HepG2 (cell line): ENCODE results near the gene PIANP. TPM values are rescaled to one million over a fixed set of nuclear protein-coding genes. Genes with fewer than 3 reads are reported as not detected.

Experiments used
- FOXJ3 ChIP-seq: sonication (generic); formaldehyde crosslinking; IDR thresholded peaks from 2 replicates; pipeline ENCODE4 v1.4.0; 2020; ENCODE audit warnings: missing genetic modification reagents, mild to moderate bottlenecking, borderline replicate concordance
- IRF2 ChIP-seq: IDR thresholded peaks from 2 replicates; pipeline ENCODE4 v1.6.1; 2018; ENCODE audit warnings: missing genetic modification reagents, missing compliant biosample characterization
- JUN ChIP-seq: sonication (generic); formaldehyde crosslinking; IDR thresholded peaks from 2 replicates; pipeline ENCODE4 v1.4.0; 2020; ENCODE audit warnings: mild to moderate bottlenecking, missing genetic modification reagents
- JUNB ChIP-seq: sonication (generic); formaldehyde crosslinking; IDR thresholded peaks from 2 replicates; pipeline ENCODE4 v1.8.0; 2022; ENCODE audit warnings: missing genetic modification reagents, mild to moderate bottlenecking, borderline replicate concordance
- KMT2B ChIP-seq: IDR thresholded peaks from 2 replicates; pipeline ENCODE4 v1.6.1; 2016; ENCODE audit warnings: missing genetic modification reagents, missing compliant biosample characterization
- MAFG ChIP-seq: sonication (generic); formaldehyde crosslinking; IDR thresholded peaks from 2 replicates; pipeline ENCODE4 v1.5.1; 2020; ENCODE audit warnings: mild to moderate bottlenecking, missing genetic modification reagents
- NFATC3 ChIP-seq: sonication (generic); formaldehyde crosslinking; IDR thresholded peaks from 2 replicates; pipeline ENCODE4 v1.5.1; 2020; ENCODE audit warnings: mild to moderate bottlenecking, missing genetic modification reagents
- NFE2L1 ChIP-seq: sonication (generic); formaldehyde crosslinking; IDR thresholded peaks from 2 replicates; pipeline ENCODE4 v1.4.0; 2020; ENCODE audit warnings: missing genetic modification reagents, mild to moderate bottlenecking, borderline replicate concordance
- NFIB ChIP-seq: sonication (generic); formaldehyde crosslinking; IDR thresholded peaks from 2 replicates; pipeline ENCODE4 v1.9.0; 2021; ENCODE audit warnings: missing genetic modification reagents, mild to moderate bottlenecking, borderline replicate concordance
- PRMT3 ChIP-seq: sonication (generic); formaldehyde crosslinking; IDR thresholded peaks from 2 replicates; pipeline ENCODE4 v1.8.1; 2022; ENCODE audit warnings: low read depth, mild to moderate bottlenecking, moderate library complexity, missing genetic modification reagents, borderline replicate concordance
- SMARCE1 ChIP-seq: fragments of 450-650 bp; IDR thresholded peaks from 2 replicates; pipeline ENCODE4 v1.6.1; 2017; ENCODE audit warnings: borderline replicate concordance
- SOX13 ChIP-seq, 3 experiments: fragments of 450-650 bp in 1 of 3; sonication (generic) in 1 of 3; formaldehyde crosslinking in 1 of 3; IDR thresholded peaks in 2 of 3; conservative IDR thresholded peaks in 1 of 3; 2 replicates each; pipeline versions ENCODE4 v1.5.0 to v1.6.1; 2016 to 2020; ENCODE audit warnings: antibody characterized with exemption in 1 of 3, mild to moderate bottlenecking in 1 of 3, missing compliant biosample characterization in 1 of 3, missing genetic modification reagents in 1 of 3, moderate library complexity in 1 of 3
- SP4 ChIP-seq: sonication (generic); formaldehyde crosslinking; IDR thresholded peaks from 2 replicates; pipeline ENCODE4 v1.8.1; 2023; ENCODE audit warnings: mild to moderate bottlenecking, missing genetic modification reagents
- SRSF1 ChIP-seq: fragments of 200-400 bp; formaldehyde crosslinking; optimal IDR thresholded peaks from 2 replicates; pipeline ENCODE3; 2017; ENCODE audit warnings: mild to moderate bottlenecking, low read depth, low read length, moderate library complexity
- TAF1 ChIP-seq: sonication (generic); formaldehyde crosslinking; IDR thresholded peaks from 2 replicates; pipeline ENCODE4 v1.4.0; 2020; ENCODE audit warnings: missing genetic modification reagents
- TCF7L2 ChIP-seq: IDR thresholded peaks from 2 replicates; pipeline ENCODE4 v1.6.1; 2011; ENCODE audit warnings: mild to moderate bottlenecking, low read depth, low read length, moderate library complexity
- TGIF2 ChIP-seq: IDR thresholded peaks from 2 replicates; pipeline ENCODE4 v1.6.1; 2016; ENCODE audit warnings: control low read depth, missing compliant biosample characterization
- ZNF224 ChIP-seq: sonication (generic); formaldehyde crosslinking; IDR thresholded peaks from 2 replicates; pipeline ENCODE4 v1.5.0; 2020; ENCODE audit warnings: mild to moderate bottlenecking, missing genetic modification reagents
- ZNF234 ChIP-seq: sonication (generic); formaldehyde crosslinking; conservative IDR thresholded peaks from 2 replicates; pipeline ENCODE4 v1.5.1; 2020; ENCODE audit warnings: mild to moderate bottlenecking, missing genetic modification reagents
- ZNF263 ChIP-seq: sonication (generic); formaldehyde crosslinking; IDR thresholded peaks from 2 replicates; pipeline ENCODE4 v1.4.0; 2020; ENCODE audit warnings: missing genetic modification reagents
- ZNF282 ChIP-seq: fragments of 450-650 bp; IDR thresholded peaks from 2 replicates; pipeline ENCODE4 v1.6.1; 2018; ENCODE audit not compliant: partially characterized antibody
- ZNF451 ChIP-seq: sonication (generic); formaldehyde crosslinking; IDR thresholded peaks from 2 replicates; pipeline ENCODE4 v1.5.0; 2020; ENCODE audit warnings: mild to moderate bottlenecking, missing genetic modification reagents
- ZNF567 ChIP-seq: sonication (generic); formaldehyde crosslinking; IDR thresholded peaks from 2 replicates; pipeline ENCODE4 v1.8.1; 2023; ENCODE audit warnings: mild to moderate bottlenecking, missing genetic modification reagents, borderline replicate concordance
- ZNF607 ChIP-seq: sonication (generic); formaldehyde crosslinking; IDR thresholded peaks from 2 replicates; pipeline ENCODE4 v1.5.1; 2020; ENCODE audit warnings: missing genetic modification reagents, mild to moderate bottlenecking, borderline replicate concordance
- ZNF891 ChIP-seq: sonication (generic); formaldehyde crosslinking; IDR thresholded peaks from 2 replicates; pipeline ENCODE4 v1.5.0; 2020; ENCODE audit warnings: mild to moderate bottlenecking, missing genetic modification reagents
- polyA plus RNA-seq, 8 experiments: library from polyadenylated mRNA; depleted of rRNA in 3 of 8; stranded (reverse) in 7 of 8; unstranded in 1 of 8; fragments of >200 nt; fragmentation: Illumina TruSeq in 4 of 8; extraction: Trizol in 4 of 8; gene quantifications; 2 replicates each; pipeline versions ENCODE4 v1.2.1 to v1.2.3, GENCODE V29; 2011 to 2016; ENCODE audit warnings: low read depth in 4 of 8, missing spikeins in 1 of 8, mixed read lengths in 1 of 8; ENCODE audit not compliant: insufficient read depth in 1 of 8
- total RNA-seq, 5 experiments: library from RNA; depleted of rRNA; stranded (reverse); fragments of >200 nt; fragmentation: Illumina TruSeq; extraction: Trizol; gene quantifications; 2 replicates each; pipeline ENCODE4 v1.2.3, GENCODE V29; 2016; ENCODE audit warnings: low read depth in 1 of 5
- TF ChIP-seq, protein P1 (sequence below): sonication (generic); formaldehyde crosslinking; IDR thresholded peaks from 2 replicates; pipeline ENCODE4 v1.4.0; 2020; ENCODE audit warnings: missing genetic modification reagents
- TF ChIP-seq, protein P2 (sequence below): IDR thresholded peaks from 2 replicates; pipeline ENCODE4 v1.6.1; 2016
- TF ChIP-seq, protein P3 (sequence below): sonication (generic); formaldehyde crosslinking; conservative IDR thresholded peaks from 2 replicates; pipeline ENCODE4 v1.4.0; 2020; ENCODE audit warnings: missing genetic modification reagents

PIANP gene
- total and polyA plus RNA-seq, 2 of the 13 experiments (the other 11 are each of a cell fraction or from before 2014, with no cell fraction given), result not detected

DNA sequence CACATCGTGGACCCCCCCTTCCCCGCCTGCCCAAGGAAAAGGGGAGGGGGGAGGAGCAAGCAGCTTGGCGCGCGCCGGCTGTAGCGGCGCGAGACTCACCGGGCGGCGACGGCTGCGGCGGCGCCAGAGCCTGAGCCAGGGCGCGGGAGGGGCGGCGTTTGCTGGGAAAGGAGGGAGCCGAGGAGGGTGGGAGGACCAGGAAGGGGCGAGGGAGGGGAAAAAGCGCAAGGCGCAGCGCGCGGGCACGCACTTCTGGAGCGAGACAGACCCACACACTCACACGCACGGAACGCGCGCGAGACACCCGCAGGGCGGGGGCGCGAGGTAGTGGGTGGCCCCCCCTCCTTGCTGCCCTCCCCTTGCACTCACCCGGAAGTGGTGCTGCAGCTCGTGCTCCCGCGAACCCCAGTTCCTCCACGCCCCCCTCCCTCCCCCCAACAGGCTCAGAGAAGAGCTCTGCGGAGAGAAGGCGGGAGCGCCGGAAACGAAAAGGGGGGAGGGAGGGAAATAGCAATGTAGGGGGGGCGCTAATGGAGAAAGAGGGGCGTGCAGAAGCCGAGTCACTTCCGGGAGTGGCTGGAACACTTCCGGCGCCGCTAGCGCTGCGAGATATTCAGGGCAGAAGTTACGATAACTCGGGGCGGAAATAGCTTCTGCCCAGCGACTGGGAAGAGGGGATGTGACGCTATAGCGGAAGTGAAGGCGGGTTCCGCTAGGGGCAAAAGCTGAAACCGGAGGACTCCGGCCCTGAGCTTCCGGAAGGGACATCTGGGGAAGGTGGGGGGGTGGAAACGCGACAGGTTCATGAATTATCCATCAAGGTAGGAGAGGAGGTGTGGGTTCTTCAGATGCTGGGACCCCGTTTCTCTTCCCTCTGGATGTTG lies 11.4 kb downstream of the PIANP start, which contains the start of gene ZNF384 (continued):
- TF ChIP-seq NFE2L1 (CRISPR knock-in tag) (no peak), TCF7L2 (no peak), ZNF224 (no peak), MAFG (CRISPR knock-in tag) (no peak), TGIF2 (CRISPR knock-in tag) (peak; percentile 11; the same call in 1 of the 2 replicates), JUN (no peak), ZNF567 (CRISPR knock-in tag) (no peak), JUNB (CRISPR knock-in tag) (no peak), PRMT3 (CRISPR knock-in tag) (no peak), SMARCE1 (no peak), ZNF451 (CRISPR knock-in tag) (peak; percentile 52; the same call in 1 of the 2 replicates), ZNF282 (no peak), KMT2B (peak; percentile 48; the same call in 1 of the 2 replicates), IRF2 (peak; percentile 77; the same call in 1 of the 2 replicates), NFIB (CRISPR knock-in tag) (no peak), SOX13 (IDR thresholded peaks at IDR 0.05) (no peak), SOX13 (CRISPR knock-in tag; conservative IDR thresholded peaks at IDR 0.05 in 1 of 2, IDR thresholded peaks at IDR 0.05 in 1 of 2) (peak in 1 of 2 experiments; percentile 7; a peak in 1 of 4 replicates), ZNF607 (CRISPR knock-in tag) (peak; percentile 51; the same call in 1 of the 2 replicates), SP4 (CRISPR knock-in tag) (peak; percentile 81), ZNF263 (peak; percentile 79; the same call in 1 of the 2 replicates), TAF1 (CRISPR knock-in tag) (peak; percentile 20; the same call in 1 of the 2 replicates), SRSF1 (peak; percentile 96), ZNF891 (CRISPR knock-in tag) (peak; percentile 72), ZNF234 (CRISPR knock-in tag) (no peak), FOXJ3 (CRISPR knock-in tag) (no peak), NFATC3 (CRISPR knock-in tag) (no peak)
- TF ChIP-seq, protein P1, sequence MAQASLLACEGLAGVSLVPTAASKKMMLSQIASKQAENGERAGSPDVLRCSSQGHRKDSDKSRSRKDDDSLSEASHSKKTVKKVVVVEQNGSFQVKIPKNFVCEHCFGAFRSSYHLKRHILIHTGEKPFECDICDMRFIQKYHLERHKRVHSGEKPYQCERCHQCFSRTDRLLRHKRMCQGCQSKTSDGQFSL (CRISPR knock-in tag), result peak; percentile 91
- TF ChIP-seq, protein P2, sequence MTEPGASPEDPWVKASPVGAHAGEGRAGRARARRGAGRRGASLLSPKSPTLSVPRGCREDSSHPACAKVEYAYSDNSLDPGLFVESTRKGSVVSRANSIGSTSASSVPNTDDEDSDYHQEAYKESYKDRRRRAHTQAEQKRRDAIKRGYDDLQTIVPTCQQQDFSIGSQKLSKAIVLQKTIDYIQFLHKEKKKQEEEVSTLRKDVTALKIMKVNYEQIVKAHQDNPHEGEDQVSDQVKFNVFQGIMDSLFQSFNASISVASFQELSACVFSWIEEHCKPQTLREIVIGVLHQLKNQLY (CRISPR knock-in tag), result no peak
- TF ChIP-seq, protein P3, sequence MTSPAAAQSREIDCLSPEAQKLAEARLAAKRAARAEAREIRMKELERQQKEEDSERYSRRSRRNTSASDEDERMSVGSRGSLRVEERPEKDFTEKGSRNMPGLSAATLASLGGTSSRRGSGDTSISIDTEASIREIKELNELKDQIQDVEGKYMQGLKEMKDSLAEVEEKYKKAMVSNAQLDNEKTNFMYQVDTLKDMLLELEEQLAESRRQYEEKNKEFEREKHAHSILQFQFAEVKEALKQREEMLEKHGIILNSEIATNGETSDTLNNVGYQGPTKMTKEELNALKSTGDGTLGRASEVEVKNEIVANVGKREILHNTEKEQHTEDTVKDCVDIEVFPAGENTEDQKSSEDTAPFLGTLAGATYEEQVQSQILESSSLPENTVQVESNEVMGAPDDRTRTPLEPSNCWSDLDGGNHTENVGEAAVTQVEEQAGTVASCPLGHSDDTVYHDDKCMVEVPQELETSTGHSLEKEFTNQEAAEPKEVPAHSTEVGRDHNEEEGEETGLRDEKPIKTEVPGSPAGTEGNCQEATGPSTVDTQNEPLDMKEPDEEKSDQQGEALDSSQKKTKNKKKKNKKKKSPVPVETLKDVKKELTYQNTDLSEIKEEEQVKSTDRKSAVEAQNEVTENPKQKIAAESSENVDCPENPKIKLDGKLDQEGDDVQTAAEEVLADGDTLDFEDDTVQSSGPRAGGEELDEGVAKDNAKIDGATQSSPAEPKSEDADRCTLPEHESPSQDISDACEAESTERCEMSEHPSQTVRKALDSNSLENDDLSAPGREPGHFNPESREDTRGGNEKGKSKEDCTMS (CRISPR knock-in tag), result no peak
